Thoracic aorta (tissue), 2 donors: ENCODE data around the gene TMEM260. TPM values are rescaled to one million over a fixed set of nuclear protein-coding genes. Genes with fewer than 3 reads are reported as not detected.

Experiments used
- ATAC-seq: fragments of 150-250 bp; one replicate; pipeline ENCODE4 v1.8.0; 2017; ENCODE audit warnings: low read depth; ENCODE audit not compliant: insufficient number of reproducible peaks, low FRiP score
- DNase-seq: peaks from one replicate; pipeline ENCODE4 v3.0.0-alpha.2; 2020; ENCODE audit warnings: low spot score
- H3K27ac ChIP-seq, 2 donors: fragments of 200-600 bp; sonication (generic); 1 replicate in 1 of 2; 2 replicates in 1 of 2; pipeline ENCODE4 v1.5.1; 2016; ENCODE audit warnings: mild to moderate bottlenecking in 2 of 2, moderate library complexity in 2 of 2
- H3K27me3 ChIP-seq: fragments of 200-600 bp; sonication (generic); replicated peaks from 2 replicates; pipeline ENCODE4 v1.6.0; 2016; ENCODE audit warnings: mild to moderate bottlenecking; ENCODE audit not compliant: insufficient read depth
- H3K36me3 ChIP-seq: fragments of 200-600 bp; sonication (generic); one replicate; pipeline ENCODE4 v1.5.1; 2016
- H3K4me1 ChIP-seq, 2 donors: fragments of 200-600 bp; sonication (generic); 1 replicate in 1 of 2; 2 replicates in 1 of 2; pipeline versions ENCODE4 v1.5.1 to v1.6.0; 2016; ENCODE audit warnings: low read depth in 2 of 2, mild to moderate bottlenecking in 1 of 2; ENCODE audit not compliant: control insufficient read depth in 1 of 2
- H3K4me3 ChIP-seq: fragments of 200-600 bp; sonication (generic); 2 replicates; pipeline ENCODE4 v1.5.1; 2016; ENCODE audit warnings: mild to moderate bottlenecking
- H3K9me3 ChIP-seq: fragments of 200-600 bp; sonication (generic); 2 replicates; pipeline ENCODE4 v1.5.1; 2016
- CTCF ChIP-seq: fragments of 200-600 bp; sonication (generic); IDR thresholded peaks from one replicate; pipeline ENCODE4 v1.5.1; 2019; ENCODE audit warnings: antibody characterized with exemption
- total RNA-seq, 2 donors: library from RNA; depleted of rRNA; stranded (reverse); fragments of >200 nt; gene quantifications; one replicate each; pipeline versions ENCODE4 v1.1.0 to v1.2.3, GENCODE V29; 2016

TMEM260 gene
- total RNA-seq, 2 donors from 2014 or later = 39.9 to 44.7 TPM

DNA sequence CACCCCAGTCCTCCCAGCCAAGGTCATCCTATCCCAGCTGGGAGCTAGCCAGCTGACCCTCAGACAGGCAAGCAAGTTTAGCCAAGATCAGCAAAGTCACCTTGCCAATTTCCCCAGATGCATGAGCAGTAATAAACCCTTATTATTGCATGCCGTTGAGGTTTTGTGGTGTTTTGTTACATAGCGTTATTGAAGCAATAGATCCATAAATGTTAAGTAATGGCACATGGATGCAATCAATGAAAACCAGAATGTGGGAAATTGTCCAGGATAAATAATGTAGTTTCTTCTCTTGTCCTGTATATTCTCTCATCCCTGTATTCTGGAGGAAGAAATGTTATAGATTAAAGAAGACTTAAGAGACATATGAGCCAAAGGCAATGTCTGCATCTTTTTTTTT, 18.0 kb upstream of the TMEM260 start:
- no peak overlapping the region for H3K27ac ChIP-seq
- H3K9me3 ChIP-seq = no peaks in the 10 kb centered on the region
- no peak overlapping the region for H3K4me3 ChIP-seq
- H3K36me3 ChIP-seq = no peaks in the 10 kb centered on the region
- no peak for TF ChIP-seq CTCF
- no peaks in the 10 kb centered on the region for H3K4me1 ChIP-seq
- no peaks in the 10 kb centered on the region for H3K27me3 ChIP-seq
- no peak for DNase-seq
- no peak for ATAC-seq

- DNase-seq (no peak), ATAC-seq (no peak)
- H3K36me3 ChIP-seq = no peaks in the 10 kb centered on the region
- no peaks in the 10 kb centered on the region for H3K4me1 ChIP-seq
- H3K4me3 ChIP-seq = no peak overlapping the region
- TF ChIP-seq CTCF = no peak
- no peaks in the 10 kb centered on the region for H3K27me3 ChIP-seq
- no peak overlapping the region for H3K27ac ChIP-seq
- no peaks in the 10 kb centered on the region for H3K9me3 ChIP-seq
Measured at GRCh38 chr14:56562883-56563282, 16.7 kb upstream of the TMEM260 start.

DNA sequence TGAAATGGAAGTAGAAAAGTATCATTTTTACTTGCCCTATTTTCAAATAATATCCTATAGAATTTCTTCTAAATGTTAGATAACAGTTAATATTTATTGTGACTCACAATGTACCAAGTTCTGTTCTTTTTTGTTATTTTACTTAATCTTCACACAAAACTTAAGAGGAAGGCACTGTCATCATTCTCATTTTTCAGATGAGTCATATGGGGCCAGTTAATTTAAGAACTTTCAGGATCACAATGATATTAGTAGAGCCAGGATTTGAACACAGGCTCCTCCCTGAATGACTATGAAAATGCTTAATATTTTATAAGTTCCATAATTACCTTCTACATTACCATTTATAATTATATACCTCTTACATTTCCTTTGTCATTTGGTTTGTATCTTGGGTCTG, 10.4 kb upstream of the TMEM260 start:
- no peak for DNase-seq
- no peaks in the 10 kb centered on the region for H3K27me3 ChIP-seq
- no peak overlapping the region for H3K4me3 ChIP-seq
- H3K4me1 ChIP-seq = no peaks in the 10 kb centered on the region
- H3K27ac ChIP-seq = no peak overlapping the region
- ATAC-seq = no peak
- TF ChIP-seq CTCF = no peak
- H3K36me3 ChIP-seq = no peaks in the 10 kb centered on the region
- H3K9me3 ChIP-seq = no peaks in the 10 kb centered on the region

GRCh38 chr14:56570295-56570694, 9.3 kb upstream of the TMEM260 start:
- H3K4me1 ChIP-seq = no peaks in the 10 kb centered on the region
- ATAC-seq = no peak

GRCh38 chr14:56580221-56580711, 668 bp downstream of the TMEM260 start:
- Histone ChIP-seq H3K27ac (peak overlapping the region; percentile 49 to 56), H3K4me3 (peak overlapping the region; percentile 92), H3K27me3 (no peaks in the 10 kb centered on the region), H3K36me3 (no peaks in the 10 kb centered on the region), H3K9me3 (no peaks in the 10 kb centered on the region), H3K4me1 (peaks cover 10 to 24% of the 10 kb centered on the region in 2 donors)
- no peak for TF ChIP-seq CTCF
- DNase-seq (no peak), ATAC-seq (no peak)

More at GRCh38 chr14:56570295-56570694, 9.3 kb upstream of the TMEM260 start:
- Histone ChIP-seq H3K36me3 (no peaks in the 10 kb centered on the region), H3K27ac (no peak overlapping the region), H3K4me3 (no peak overlapping the region), H3K27me3 (no peaks in the 10 kb centered on the region), H3K9me3 (no peaks in the 10 kb centered on the region)
- DNase-seq = no peak
- no peak for TF ChIP-seq CTCF
